SK-N-SH (cell line): ENCODE measurements around the gene TMEM176B.

Source experiments
- CTCF ChIP-seq: fragments of 200-600 bp; sonication (generic); IDR thresholded peaks from 2 replicates; pipeline ENCODE4 v1.6.1; 2017; ENCODE audit warnings: antibody characterized with exemption, mild to moderate bottlenecking, moderate library complexity
- PBX3 ChIP-seq: IDR thresholded peaks from 2 replicates; pipeline ENCODE4; 2012

- no peak for TF ChIP-seq PBX3
- TF ChIP-seq CTCF, result no peak
These were observed at the start of gene TMEM176B for GRCh38 chr7:150799741-150800580.
